GM12878 (cell line): ENCODE results near the gene SENP6. TPM values are rescaled to one million over a fixed set of nuclear protein-coding genes. Genes with fewer than 3 reads are reported as not detected.

Source experiments
- ATAC-seq: fragments of 200-7000 bp; cut with Tn5 transposase; 3 replicates; pipeline ENCODE4 v1.9.1; 2020; ENCODE audit warnings: mild to moderate bottlenecking, moderate library complexity
- BruUV-seq: library from RNA; stranded (reverse); fragments of 400-500 nt; replicated peaks from 2 replicates; lab custom pipeline; 2021; lab: Mats Ljungman, UMichigan
- CTCF ChIA-PET: fragments of 300-600 bp; sonication (Branson Sonifier 250); formaldehyde crosslinking; extraction: SDS; loops from one replicate; lab custom pipeline; 2021; ENCODE audit warnings: inconsistent platforms; lab: Yijun Ruan, JAX
- POLR2A ChIA-PET: fragments of 350-600 bp; formaldehyde crosslinking; extraction: SDS; loops from one replicate; lab custom pipeline; 2021; ENCODE audit warnings: inconsistent platforms; lab: Charles Lee
- RAD21 ChIA-PET: fragments of 300-600 bp; sonication (Branson Sonifier 250); formaldehyde crosslinking; loops from one replicate; lab custom pipeline; 2023; ENCODE audit warnings: antibody characterized with exemption; ENCODE audit not compliant: unreplicated experiment; lab: Charles Lee
- SMC1A ChIA-PET: fragments of 300-600 bp; sonication (Branson Sonifier 250); formaldehyde crosslinking; loops from one replicate; lab custom pipeline; 2023; ENCODE audit not compliant: unreplicated experiment, uncharacterized antibody; lab: Charles Lee
- DNase-seq: peaks from one replicate; pipeline ENCODE4 v3.0.0-alpha.2; 2011; ENCODE audit warnings: low read depth, low spot score
- FAIRE-seq: peaks from 3 replicates; lab custom pipeline; 2011; peaks lifted over from hg19 to GRCh38; lab: Jason Lieb, UNC
- H2AFZ ChIP-seq: 2 replicates; pipeline ENCODE4 v1.6.0; 2011; ENCODE audit warnings: low read depth, low read length, control low read depth; ENCODE audit not compliant: control insufficient read depth
- H3K27ac ChIP-seq: 2 replicates; pipeline ENCODE4 v1.5.1; 2011; ENCODE audit warnings: control low read depth; ENCODE audit not compliant: control insufficient read depth, insufficient read depth
- H3K27me3 ChIP-seq, 2 experiments: replicated peaks in 1 of 2; 2 replicates each; pipeline versions ENCODE4 v1.6.0 to v1.6.1; 2011; ENCODE audit warnings: low read length in 1 of 2; ENCODE audit not compliant: control insufficient read depth in 2 of 2, insufficient read depth in 2 of 2
- H3K36me3 ChIP-seq, 2 experiments: 2 replicates each; pipeline ENCODE4 v1.5.1; 2011; ENCODE audit warnings: low read length in 1 of 2; ENCODE audit not compliant: control insufficient read depth in 2 of 2, insufficient read depth in 2 of 2
- H3K4me1 ChIP-seq: 2 replicates; pipeline ENCODE4 v1.6.1; 2011; ENCODE audit warnings: mild to moderate bottlenecking, low read length, moderate library complexity, mixed read lengths; ENCODE audit not compliant: control insufficient read depth, insufficient read depth
- H3K4me2 ChIP-seq: 2 replicates; pipeline ENCODE4 v1.6.0; 2011; ENCODE audit warnings: control low read depth; ENCODE audit not compliant: control insufficient read depth, insufficient read depth
- H3K4me3 ChIP-seq: fragments of 200-600 bp; sonication (generic); 2 replicates; pipeline ENCODE4 v1.5.1; 2016
- H3K79me2 ChIP-seq: 2 replicates; pipeline ENCODE4 v1.6.0; 2011; ENCODE audit warnings: low read length; ENCODE audit not compliant: control insufficient read depth, insufficient read depth
- H3K9ac ChIP-seq: 2 replicates; pipeline ENCODE4 v1.8.0; 2011; ENCODE audit warnings: low read length, control low read depth, mixed read lengths; ENCODE audit not compliant: control insufficient read depth, insufficient read depth
- H3K9me3 ChIP-seq: replicated peaks from 3 replicates; pipeline ENCODE4 v1.5.1; 2011; ENCODE audit warnings: mild to moderate bottlenecking, low read length; ENCODE audit not compliant: control insufficient read depth, insufficient read depth
- H4K20me1 ChIP-seq: 2 replicates; pipeline ENCODE4 v1.6.0; 2011; ENCODE audit not compliant: control insufficient read depth, insufficient read depth
- BHLHE40 ChIP-seq, 2 experiments: fragments of 450-650 bp in 1 of 2; IDR thresholded peaks; 2 replicates each; pipeline ENCODE4 v1.6.1; 2011 to 2017; ENCODE audit warnings: low read depth in 2 of 2, borderline replicate concordance in 1 of 2, improper control_type of control experiment in 1 of 2, low read length in 1 of 2, mild to moderate bottlenecking in 1 of 2
- CBFB ChIP-seq: IDR thresholded peaks from 2 replicates; pipeline ENCODE4 v1.6.1; 2016; ENCODE audit warnings: antibody characterized with exemption, low read depth
- CBX3 ChIP-seq: fragments of 200-600 bp; sonication (generic); IDR thresholded peaks from 2 replicates; pipeline ENCODE4 v1.6.1; 2016; ENCODE audit warnings: low read depth, borderline replicate concordance
- HDAC6 ChIP-seq: fragments of 200-600 bp; sonication (generic); IDR thresholded peaks from one replicate; pipeline ENCODE4 v1.8.0; 2017; ENCODE audit warnings: antibody characterized with exemption; ENCODE audit not compliant: unreplicated experiment
- NFIC ChIP-seq: IDR thresholded peaks from 2 replicates; pipeline ENCODE4 v1.6.1; 2012; ENCODE audit warnings: low read depth, mild to moderate bottlenecking, inconsistent platforms, low read length, moderate library complexity
- NR2C2 ChIP-seq: IDR thresholded peaks from 2 replicates; pipeline ENCODE4 v1.6.1; 2011; ENCODE audit warnings: borderline replicate concordance, low read depth; ENCODE audit not compliant: control insufficient read depth, insufficient read length
- RB1 ChIP-seq: fragments of 450-650 bp; formaldehyde crosslinking; IDR thresholded peaks from 2 replicates; pipeline ENCODE4 v1.6.1; 2017; ENCODE audit warnings: mild to moderate bottlenecking, borderline replicate concordance
- SRF ChIP-seq, 2 experiments: IDR thresholded peaks; 2 replicates each; pipeline ENCODE4 v1.6.1; 2011; ENCODE audit warnings: low read depth in 2 of 2, low read length in 2 of 2, mild to moderate bottlenecking in 1 of 2, moderate library complexity in 1 of 2
- TCF3 ChIP-seq: IDR thresholded peaks from 2 replicates; pipeline ENCODE4 v1.6.1; 2012; ENCODE audit warnings: low read depth, mild to moderate bottlenecking, low read length, borderline replicate concordance; ENCODE audit not compliant: insufficient read depth
- ZZZ3 ChIP-seq: IDR thresholded peaks from 2 replicates; pipeline ENCODE4 v1.6.1; 2011; ENCODE audit warnings: low read depth; ENCODE audit not compliant: control insufficient read depth, insufficient read length
- WGBS: methylation state at CpG from one replicate; pipeline ENCODE4 v1.1.6; 2016; ENCODE audit warnings: low lambda C conversion rate; ENCODE audit not compliant: insufficient replicate concordance, insufficient coverage; ENCODE audit errors: missing lambda C conversion rate; 5-methylcytosine and 5-hydroxymethylcytosine counted together
- in situ Hi-C: fragments of 300-500 bp; cut with MboI; formaldehyde crosslinking; loops from 9 replicates; pipeline ENCODE4 v1.14.3; 2018; ENCODE audit warnings: mixed read lengths
- intact Hi-C: fragments of 100-400 bp; cut with micrococcal nuclease; formaldehyde crosslinking; loops from one replicate; pipeline ENCODE4 v1.14.2; 2022; ENCODE audit not compliant: unreplicated experiment
- polyA plus RNA-seq, 11 experiments: library from polyadenylated mRNA; depleted of rRNA in 4 of 11; unstranded in 6 of 11; stranded (reverse) in 5 of 11; fragments of >200 nt; fragmentation: Nextera tagmentation in 4 of 11; fragmentation: Illumina TruSeq in 1 of 11; extraction: Ambion mirVana in 4 of 11; extraction: Trizol in 1 of 11; gene quantifications; 1 replicate in 1 of 11; 2 replicates in 10 of 11; pipeline versions ENCODE4 v1.2.1 to v1.2.3, GENCODE V29; 2011 to 2016; ENCODE audit warnings: inconsistent platforms in 2 of 11, missing spikeins in 2 of 11, low read depth in 1 of 11
- total RNA-seq, 4 experiments: library from RNA; depleted of rRNA in 3 of 4; stranded (reverse); fragments of >200 nt in 3 of 4; fragmentation: Illumina TruSeq in 1 of 4; extraction: Trizol in 1 of 4; gene quantifications; 2 replicates each; pipeline versions ENCODE4 v1.2.1 to v1.2.3, GENCODE V29; 2013 to 2021
- TF ChIP-seq, protein P1 (sequence below): IDR thresholded peaks from 2 replicates; pipeline ENCODE4 v1.6.1; 2011; ENCODE audit warnings: borderline replicate concordance, low read depth, mild to moderate bottlenecking, moderate library complexity, low read length; ENCODE audit not compliant: insufficient read depth, poor library complexity, severe bottlenecking
- TF ChIP-seq, protein P2 (sequence below): fragments of 450-650 bp; IDR thresholded peaks from 2 replicates; pipeline ENCODE4 v1.6.1; 2016; ENCODE audit warnings: mild to moderate bottlenecking
- TF ChIP-seq, protein P3 (sequence below), 3 experiments: IDR thresholded peaks in 2 of 3; conservative IDR thresholded peaks in 1 of 3; 2 replicates each; pipeline ENCODE4 v1.5.1; 2011; ENCODE audit warnings: low read depth in 3 of 3, low read length in 3 of 3, mild to moderate bottlenecking in 3 of 3, control low read depth in 2 of 3, moderate library complexity in 2 of 3, inconsistent platforms in 1 of 3, mixed read lengths in 1 of 3; ENCODE audit not compliant: control insufficient read depth in 2 of 3, insufficient read depth in 1 of 3; ENCODE audit errors: extremely low read depth in 1 of 3
- TF ChIP-seq, protein P4 (sequence below): fragments of 450-650 bp; formaldehyde crosslinking; IDR thresholded peaks from 2 replicates; pipeline ENCODE4 v1.4.0; 2020; ENCODE audit warnings: mild to moderate bottlenecking, moderate library complexity

The SENP6 gene
- total and polyA plus RNA-seq, 10 of the 15 experiments (the other 5 are each of a cell fraction or from before 2014, with no cell fraction given): 10.7 to 70.0 (median 42.3) TPM

DNA sequence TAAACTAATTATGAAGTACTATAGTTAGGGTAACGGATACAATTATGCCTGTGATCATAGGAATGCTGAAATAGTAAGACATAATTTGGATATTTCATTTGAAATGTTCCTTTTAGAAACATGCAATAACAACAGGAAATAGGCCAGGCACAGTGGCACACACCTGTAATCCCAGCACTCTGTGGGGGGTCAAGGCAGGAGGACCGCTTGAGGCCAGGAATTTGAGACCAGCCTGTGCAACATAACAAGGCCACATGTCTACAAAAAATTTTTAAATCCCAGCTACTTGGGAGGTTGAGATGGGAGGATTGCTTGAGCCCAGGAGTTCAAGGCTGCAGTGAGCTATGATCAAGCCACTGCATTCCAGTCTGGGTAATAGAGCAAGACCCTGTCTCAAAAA lies 121.7 kb downstream of the SENP6 start:
- no peak overlapping the region for H3K27ac ChIP-seq
- CTCF ChIA-PET: interaction anchor here (0.7 to 1.0 kb wide), 2 partner anchors 132 to 439 kb away, joined by 3 to 4 read pairs; partner anchors contain the start of gene TMEM30A
- WGBS: 73% methylated on average over 2 of the region's 2 CpGs
- TF ChIP-seq, protein P1, sequence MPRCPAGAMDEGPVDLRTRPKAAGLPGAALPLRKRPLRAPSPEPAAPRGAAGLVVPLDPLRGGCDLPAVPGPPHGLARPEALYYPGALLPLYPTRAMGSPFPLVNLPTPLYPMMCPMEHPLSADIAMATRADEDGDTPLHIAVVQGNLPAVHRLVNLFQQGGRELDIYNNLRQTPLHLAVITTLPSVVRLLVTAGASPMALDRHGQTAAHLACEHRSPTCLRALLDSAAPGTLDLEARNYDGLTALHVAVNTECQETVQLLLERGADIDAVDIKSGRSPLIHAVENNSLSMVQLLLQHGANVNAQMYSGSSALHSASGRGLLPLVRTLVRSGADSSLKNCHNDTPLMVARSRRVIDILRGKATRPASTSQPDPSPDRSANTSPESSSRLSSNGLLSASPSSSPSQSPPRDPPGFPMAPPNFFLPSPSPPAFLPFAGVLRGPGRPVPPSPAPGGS: no peak
- TF ChIP-seq, protein P2, sequence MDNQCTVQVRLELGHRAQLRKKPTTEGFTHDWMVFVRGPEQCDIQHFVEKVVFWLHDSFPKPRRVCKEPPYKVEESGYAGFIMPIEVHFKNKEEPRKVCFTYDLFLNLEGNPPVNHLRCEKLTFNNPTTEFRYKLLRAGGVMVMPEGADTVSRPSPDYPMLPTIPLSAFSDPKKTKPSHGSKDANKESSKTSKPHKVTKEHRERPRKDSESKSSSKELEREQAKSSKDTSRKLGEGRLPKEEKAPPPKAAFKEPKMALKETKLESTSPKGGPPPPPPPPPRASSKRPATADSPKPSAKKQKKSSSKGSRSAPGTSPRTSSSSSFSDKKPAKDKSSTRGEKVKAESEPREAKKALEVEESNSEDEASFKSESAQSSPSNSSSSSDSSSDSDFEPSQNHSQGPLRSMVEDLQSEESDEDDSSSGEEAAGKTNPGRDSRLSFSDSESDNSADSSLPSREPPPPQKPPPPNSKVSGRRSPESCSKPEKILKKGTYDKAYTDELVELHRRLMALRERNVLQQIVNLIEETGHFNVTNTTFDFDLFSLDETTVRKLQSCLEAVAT: no peak
- TF ChIP-seq TCF3 (no peak), HDAC6 (no peak), NFIC (no peak), ZZZ3 (no peak), RB1 (no peak), BHLHE40 (IDR thresholded peaks at IDR 0.05; ENCODE audit: borderline replicate concordance in 1 of 2, low read depth in 2 of 2, low read length in 1 of 2) (no peak), NR2C2 (no peak), CBX3 (no peak), CBFB (no peak), SRF (IDR thresholded peaks at IDR 0.05; ENCODE audit: low read depth in 2 of 2, low read length in 2 of 2) (no peak)
- TF ChIP-seq, protein P3, sequence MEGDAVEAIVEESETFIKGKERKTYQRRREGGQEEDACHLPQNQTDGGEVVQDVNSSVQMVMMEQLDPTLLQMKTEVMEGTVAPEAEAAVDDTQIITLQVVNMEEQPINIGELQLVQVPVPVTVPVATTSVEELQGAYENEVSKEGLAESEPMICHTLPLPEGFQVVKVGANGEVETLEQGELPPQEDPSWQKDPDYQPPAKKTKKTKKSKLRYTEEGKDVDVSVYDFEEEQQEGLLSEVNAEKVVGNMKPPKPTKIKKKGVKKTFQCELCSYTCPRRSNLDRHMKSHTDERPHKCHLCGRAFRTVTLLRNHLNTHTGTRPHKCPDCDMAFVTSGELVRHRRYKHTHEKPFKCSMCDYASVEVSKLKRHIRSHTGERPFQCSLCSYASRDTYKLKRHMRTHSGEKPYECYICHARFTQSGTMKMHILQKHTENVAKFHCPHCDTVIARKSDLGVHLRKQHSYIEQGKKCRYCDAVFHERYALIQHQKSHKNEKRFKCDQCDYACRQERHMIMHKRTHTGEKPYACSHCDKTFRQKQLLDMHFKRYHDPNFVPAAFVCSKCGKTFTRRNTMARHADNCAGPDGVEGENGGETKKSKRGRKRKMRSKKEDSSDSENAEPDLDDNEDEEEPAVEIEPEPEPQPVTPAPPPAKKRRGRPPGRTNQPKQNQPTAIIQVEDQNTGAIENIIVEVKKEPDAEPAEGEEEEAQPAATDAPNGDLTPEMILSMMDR (IDR thresholded peaks at IDR 0.05 in 2 of 3, conservative IDR thresholded peaks at IDR 0.05 in 1 of 3; ENCODE audit: control insufficient read depth in 2 of 3, extremely low read depth in 1 of 3, insufficient read depth in 1 of 3, low read depth in 3 of 3, low read length in 3 of 3): no peak
- TF ChIP-seq, protein P4, sequence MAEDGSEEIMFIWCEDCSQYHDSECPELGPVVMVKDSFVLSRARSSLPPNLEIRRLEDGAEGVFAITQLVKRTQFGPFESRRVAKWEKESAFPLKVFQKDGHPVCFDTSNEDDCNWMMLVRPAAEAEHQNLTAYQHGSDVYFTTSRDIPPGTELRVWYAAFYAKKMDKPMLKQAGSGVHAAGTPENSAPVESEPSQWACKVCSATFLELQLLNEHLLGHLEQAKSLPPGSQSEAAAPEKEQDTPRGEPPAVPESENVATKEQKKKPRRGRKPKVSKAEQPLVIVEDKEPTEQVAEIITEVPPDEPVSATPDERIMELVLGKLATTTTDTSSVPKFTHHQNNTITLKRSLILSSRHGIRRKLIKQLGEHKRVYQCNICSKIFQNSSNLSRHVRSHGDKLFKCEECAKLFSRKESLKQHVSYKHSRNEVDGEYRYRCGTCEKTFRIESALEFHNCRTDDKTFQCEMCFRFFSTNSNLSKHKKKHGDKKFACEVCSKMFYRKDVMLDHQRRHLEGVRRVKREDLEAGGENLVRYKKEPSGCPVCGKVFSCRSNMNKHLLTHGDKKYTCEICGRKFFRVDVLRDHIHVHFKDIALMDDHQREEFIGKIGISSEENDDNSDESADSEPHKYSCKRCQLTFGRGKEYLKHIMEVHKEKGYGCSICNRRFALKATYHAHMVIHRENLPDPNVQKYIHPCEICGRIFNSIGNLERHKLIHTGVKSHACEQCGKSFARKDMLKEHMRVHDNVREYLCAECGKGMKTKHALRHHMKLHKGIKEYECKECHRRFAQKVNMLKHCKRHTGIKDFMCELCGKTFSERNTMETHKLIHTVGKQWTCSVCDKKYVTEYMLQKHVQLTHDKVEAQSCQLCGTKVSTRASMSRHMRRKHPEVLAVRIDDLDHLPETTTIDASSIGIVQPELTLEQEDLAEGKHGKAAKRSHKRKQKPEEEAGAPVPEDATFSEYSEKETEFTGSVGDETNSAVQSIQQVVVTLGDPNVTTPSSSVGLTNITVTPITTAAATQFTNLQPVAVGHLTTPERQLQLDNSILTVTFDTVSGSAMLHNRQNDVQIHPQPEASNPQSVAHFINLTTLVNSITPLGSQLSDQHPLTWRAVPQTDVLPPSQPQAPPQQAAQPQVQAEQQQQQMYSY (CRISPR knock-in tag): no peak

More for the DNA sequence above, 121.7 kb downstream of the SENP6 start:
- ATAC-seq: no peak
- Histone ChIP-seq H3K9ac (no peak overlapping the region), H4K20me1 (no peaks in the 10 kb centered on the region), H3K4me2 (no peak overlapping the region), H3K27me3 (no peaks in the 10 kb centered on the region), H3K4me1 (no peaks in the 10 kb centered on the region), H3K9me3 (no peaks in the 10 kb centered on the region), H2AFZ (no peak overlapping the region), H3K4me3 (no peak overlapping the region), H3K79me2 (no peaks in the 10 kb centered on the region), H3K36me3 (no peaks in the 10 kb centered on the region)
- ChIA-PET SMC1A (interaction anchor here (0.6 to 2.3 kb wide), 3 partner anchors 10 to 307 kb away, joined by 3 to 5 read pairs (median 3); no protein-coding TSS in a partner anchor), RAD21 (interaction anchor here (0.9 kb wide), 1 partner anchor 9 kb away, joined by 3 read pairs; no protein-coding TSS in a partner anchor), POLR2A (interaction anchor here (0.8 kb wide), 1 partner anchor 24 kb away, joined by 3 read pairs; no protein-coding TSS in a partner anchor)
- FAIRE-seq: no peak
- intact Hi-C loops (no loop called here), in situ Hi-C loops (no loop called here)
- no peak for DNase-seq
- BruUV-seq: no TSS peak
